H9 (cell line): ENCODE data around the gene ITCH. TPM values are rescaled to one million over a fixed set of nuclear protein-coding genes. Genes with fewer than 3 reads are reported as not detected.
"Not testable (repeated sequence)": the region's sequence is repeated elsewhere in the genome, so short reads cannot be mapped to it uniquely, and the experiment has no call there.

Experiments
- DNase-seq: peaks from one replicate; pipeline ENCODE4 v3.0.0-alpha.2; 2017
- H2AFZ ChIP-seq: one replicate; pipeline ENCODE4 v1.6.1; 2013; ENCODE audit warnings: mild to moderate bottlenecking, low read length, control low read depth, moderate library complexity
- H2AK5ac ChIP-seq: 2 replicates; pipeline ENCODE4 v1.6.1; 2013; ENCODE audit warnings: low read length, control low read depth, mixed read lengths; ENCODE audit not compliant: insufficient read length
- H2BK120ac ChIP-seq: one replicate; pipeline ENCODE4 v1.6.1; 2013; ENCODE audit warnings: low read depth, mild to moderate bottlenecking, low read length, control low read depth, inconsistent platforms; ENCODE audit not compliant: poor library complexity, severe bottlenecking
- H2BK12ac ChIP-seq: 2 replicates; pipeline ENCODE4 v1.6.1; 2013; ENCODE audit warnings: low read length, control low read depth, mixed read lengths, low read depth; ENCODE audit not compliant: insufficient read length
- H2BK15ac ChIP-seq: 2 replicates; pipeline ENCODE4 v1.6.1; 2013; ENCODE audit warnings: low read depth, low read length, control low read depth
- H2BK20ac ChIP-seq: one replicate; pipeline ENCODE4 v1.6.1; 2013; ENCODE audit warnings: low read depth, mild to moderate bottlenecking, low read length, control low read depth, inconsistent platforms; ENCODE audit not compliant: poor library complexity, severe bottlenecking
- H2BK5ac ChIP-seq: 2 replicates; pipeline ENCODE4 v1.6.1; 2013; ENCODE audit warnings: low read length, control low read depth, mixed read lengths; ENCODE audit not compliant: insufficient read length
- H3K14ac ChIP-seq: 2 replicates; pipeline ENCODE4 v1.6.1; 2013; ENCODE audit warnings: low read length, control low read depth; ENCODE audit not compliant: insufficient read depth
- H3K18ac ChIP-seq: 2 replicates; pipeline ENCODE4 v1.6.1; 2013; ENCODE audit warnings: low read depth, mild to moderate bottlenecking, mixed read lengths, low read length, control low read depth; ENCODE audit not compliant: insufficient read length
- H3K23ac ChIP-seq: 2 replicates; pipeline ENCODE4 v1.6.1; 2013; ENCODE audit warnings: low read length, control low read depth, mixed read lengths, low read depth; ENCODE audit not compliant: insufficient read length
- H3K23me2 ChIP-seq: 2 replicates; pipeline ENCODE4 v1.6.1; 2013; ENCODE audit warnings: low read depth, mild to moderate bottlenecking, mixed read lengths, low read length, control low read depth; ENCODE audit not compliant: insufficient read length, poor library complexity, severe bottlenecking
- H3K27ac ChIP-seq: 2 replicates; pipeline ENCODE4 v1.5.1; 2013; ENCODE audit warnings: low read length, control low read depth, mixed read lengths, low read depth; ENCODE audit not compliant: insufficient read length
- H3K27me3 ChIP-seq: 2 replicates; pipeline ENCODE4 v1.6.1; 2013; ENCODE audit warnings: low read length, control low read depth, inconsistent platforms; ENCODE audit not compliant: insufficient read depth
- H3K4ac ChIP-seq: 2 replicates; pipeline ENCODE4 v1.6.1; 2013; ENCODE audit warnings: low read depth, mild to moderate bottlenecking, control low read depth, inconsistent platforms, low read length, moderate library complexity
- H3K4me1 ChIP-seq: 2 replicates; pipeline ENCODE4 v1.6.1; 2013; ENCODE audit warnings: low read length, control low read depth, inconsistent platforms; ENCODE audit not compliant: insufficient read depth
- H3K4me2 ChIP-seq: 2 replicates; pipeline ENCODE4 v1.6.1; 2013; ENCODE audit warnings: low read length, control low read depth, mixed read lengths; ENCODE audit not compliant: insufficient read length, insufficient read depth
- H3K56ac ChIP-seq: 2 replicates; pipeline ENCODE4 v1.6.1; 2013; ENCODE audit warnings: low read depth, mild to moderate bottlenecking, mixed read lengths, low read length, control low read depth; ENCODE audit not compliant: insufficient read length
- H3K79me1 ChIP-seq: 2 replicates; pipeline ENCODE4 v1.6.1; 2013; ENCODE audit warnings: low read depth, mild to moderate bottlenecking, moderate library complexity, low read length, control low read depth, inconsistent platforms; ENCODE audit not compliant: insufficient read depth, poor library complexity, severe bottlenecking
- H3K79me2 ChIP-seq: 2 replicates; pipeline ENCODE4 v1.6.1; 2013; ENCODE audit warnings: low read length, control low read depth, inconsistent platforms; ENCODE audit not compliant: insufficient read depth
- H3K9ac ChIP-seq: 2 replicates; pipeline ENCODE4 v1.6.1; 2013; ENCODE audit warnings: low read length, control low read depth, mixed read lengths; ENCODE audit not compliant: insufficient read length; ENCODE audit errors: extremely low read depth
- H3K9me3 ChIP-seq: one replicate; pipeline ENCODE4 v1.6.1; 2013; ENCODE audit warnings: low read depth, low read length, inconsistent platforms; ENCODE audit not compliant: control insufficient read depth
- H3T11ph ChIP-seq: one replicate; pipeline ENCODE4 v1.6.1; 2013; ENCODE audit warnings: mild to moderate bottlenecking, low read length, control low read depth, inconsistent platforms
- H4K20me1 ChIP-seq: one replicate; pipeline ENCODE4 v1.6.1; 2013; ENCODE audit not compliant: control insufficient read depth, insufficient read length, insufficient read depth
- H4K5ac ChIP-seq: 2 replicates; pipeline ENCODE4 v1.6.1; 2013; ENCODE audit warnings: low read depth, mild to moderate bottlenecking, mixed read lengths, low read length, control low read depth; ENCODE audit not compliant: insufficient read length
- H4K8ac ChIP-seq: replicated peaks from 2 replicates; pipeline ENCODE4 v1.6.1; 2013; ENCODE audit warnings: low read length, control low read depth, mixed read lengths, low read depth; ENCODE audit not compliant: insufficient read length
- H4K91ac ChIP-seq: 2 replicates; pipeline ENCODE4 v1.6.1; 2013; ENCODE audit warnings: low read depth, mild to moderate bottlenecking, moderate library complexity, mixed read lengths, low read length, control low read depth; ENCODE audit not compliant: insufficient read length
- H3K27ac Mint-ChIP-seq, 3 experiments: 2 replicates in 2 of 3; 3 replicates in 1 of 3; pipeline ENCODE4 v1.8.0; 2020 to 2021; ENCODE audit warnings: mixed read lengths in 3 of 3, mild to moderate bottlenecking in 1 of 3, moderate library complexity in 1 of 3
- H3K27me3 Mint-ChIP-seq: 2 replicates; pipeline ENCODE4 v1.8.0; 2021; ENCODE audit warnings: low read depth, mild to moderate bottlenecking, moderate library complexity, mixed read lengths
- H3K36me3 Mint-ChIP-seq, 3 experiments: 2 replicates in 2 of 3; 3 replicates in 1 of 3; pipeline ENCODE4 v1.8.0; 2020 to 2021; ENCODE audit warnings: low read depth in 3 of 3, mixed read lengths in 3 of 3; ENCODE audit not compliant: insufficient read depth in 1 of 3
- H3K4me1 Mint-ChIP-seq, 2 experiments: 2 replicates each; pipeline ENCODE4 v1.8.0; 2020; ENCODE audit warnings: mixed read lengths in 2 of 2
- H3K4me3 Mint-ChIP-seq, 2 experiments: 2 replicates in 1 of 2; 3 replicates in 1 of 2; pipeline ENCODE4 v1.8.0; 2020 to 2021; ENCODE audit warnings: mild to moderate bottlenecking in 2 of 2, mixed read lengths in 2 of 2, moderate library complexity in 1 of 2
- H3K9me3 Mint-ChIP-seq, 2 experiments: 2 replicates in 1 of 2; 3 replicates in 1 of 2; pipeline ENCODE4 v1.8.0; 2020; ENCODE audit warnings: mild to moderate bottlenecking in 2 of 2, mixed read lengths in 2 of 2, moderate library complexity in 1 of 2
- WGBS: extraction: QIAGEN DNeasy Blood & Tissue Kit; methylation state at CpG from one replicate; pipeline ENCODE4 v1.1.7; 2013; ENCODE audit warnings: missing lambda C conversion rate, low lambda C conversion rate, mixed read lengths; ENCODE audit not compliant: insufficient read length; ENCODE audit errors: extremely low coverage; 5-methylcytosine and 5-hydroxymethylcytosine counted together
- total RNA-seq: library from RNA; stranded (reverse); gene quantifications from 2 replicates; pipeline ENCODE4 v1.2.1, GENCODE V29; 2021
- TF ChIP-seq, protein P1 (sequence below): fragments of 200-600 bp; sonication (generic); conservative IDR thresholded peaks from 3 replicates; pipeline ENCODE4 v1.8.0; 2021; ENCODE audit warnings: antibody characterized with exemption, mild to moderate bottlenecking

The ITCH gene
- total RNA-seq, 1 experiment from 2014 or later: 55.9 TPM

DNA sequence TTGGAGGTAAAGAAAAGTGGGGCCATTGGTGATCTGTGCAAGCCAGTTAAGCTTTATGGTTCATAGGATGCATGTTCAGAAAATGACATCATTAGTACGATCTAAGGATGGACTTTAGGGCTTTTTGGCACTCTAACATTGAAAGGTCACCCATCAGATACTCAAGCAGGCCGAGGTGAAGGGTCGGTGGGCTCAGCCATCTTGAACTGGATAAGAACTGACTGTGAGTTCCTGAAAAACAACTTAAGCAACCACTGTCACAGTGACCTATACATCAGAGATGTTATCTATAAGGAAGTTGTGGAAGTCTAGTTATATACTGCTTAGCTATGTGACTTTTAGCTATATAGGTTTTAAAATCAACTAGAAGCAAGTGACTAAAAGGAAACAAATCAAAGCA lies 13.0 kb upstream of the ITCH start:
- no CpG with 5 or more reads among the region's 3 CpGs for WGBS
- no peak overlapping the region for H3K4me3 Mint-ChIP-seq
- H3T11ph ChIP-seq: no peak overlapping the region
- no peak overlapping the region for H2AK5ac ChIP-seq
- no peak overlapping the region for H3K23ac ChIP-seq
- H2BK15ac ChIP-seq: no peak overlapping the region
- H3K56ac ChIP-seq: no peak overlapping the region
- no peak overlapping the region for H4K5ac ChIP-seq
- no peak overlapping the region for H2BK120ac ChIP-seq
- peaks cover 8 to 10% of the 10 kb centered on the region in 2 experiments for H3K4me1 Mint-ChIP-seq
- no peak overlapping the region for H3K14ac ChIP-seq
- H2BK20ac ChIP-seq: no peak overlapping the region
- H3K4me2 ChIP-seq: no peak overlapping the region
- no peaks in the 10 kb centered on the region for H3K27me3 Mint-ChIP-seq
- no peak overlapping the region for H2BK12ac ChIP-seq
- no peaks in the 10 kb centered on the region for H3K23me2 ChIP-seq
- no peak overlapping the region for H2BK5ac ChIP-seq
- H4K20me1 ChIP-seq: no peaks in the 10 kb centered on the region
- H3K36me3 Mint-ChIP-seq: no peaks in the 10 kb centered on the region
- no peaks in the 10 kb centered on the region for H3K79me1 ChIP-seq
- H2AFZ ChIP-seq: no peak overlapping the region
- DNase-seq: no peak
- H3K27ac Mint-ChIP-seq: no peak overlapping the region; a peak in 1 of 7 replicates
- H3K9me3 Mint-ChIP-seq: no peaks in the 10 kb centered on the region
- TF ChIP-seq, protein P1, sequence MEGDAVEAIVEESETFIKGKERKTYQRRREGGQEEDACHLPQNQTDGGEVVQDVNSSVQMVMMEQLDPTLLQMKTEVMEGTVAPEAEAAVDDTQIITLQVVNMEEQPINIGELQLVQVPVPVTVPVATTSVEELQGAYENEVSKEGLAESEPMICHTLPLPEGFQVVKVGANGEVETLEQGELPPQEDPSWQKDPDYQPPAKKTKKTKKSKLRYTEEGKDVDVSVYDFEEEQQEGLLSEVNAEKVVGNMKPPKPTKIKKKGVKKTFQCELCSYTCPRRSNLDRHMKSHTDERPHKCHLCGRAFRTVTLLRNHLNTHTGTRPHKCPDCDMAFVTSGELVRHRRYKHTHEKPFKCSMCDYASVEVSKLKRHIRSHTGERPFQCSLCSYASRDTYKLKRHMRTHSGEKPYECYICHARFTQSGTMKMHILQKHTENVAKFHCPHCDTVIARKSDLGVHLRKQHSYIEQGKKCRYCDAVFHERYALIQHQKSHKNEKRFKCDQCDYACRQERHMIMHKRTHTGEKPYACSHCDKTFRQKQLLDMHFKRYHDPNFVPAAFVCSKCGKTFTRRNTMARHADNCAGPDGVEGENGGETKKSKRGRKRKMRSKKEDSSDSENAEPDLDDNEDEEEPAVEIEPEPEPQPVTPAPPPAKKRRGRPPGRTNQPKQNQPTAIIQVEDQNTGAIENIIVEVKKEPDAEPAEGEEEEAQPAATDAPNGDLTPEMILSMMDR: no peak
- H3K18ac ChIP-seq: no peak overlapping the region
- H3K9me3 ChIP-seq: no peaks in the 10 kb centered on the region
- no peak overlapping the region for H4K8ac ChIP-seq
- H3K4me1 ChIP-seq: no peaks in the 10 kb centered on the region
- H3K27ac ChIP-seq: no peak overlapping the region
- H4K91ac ChIP-seq: no peak overlapping the region
- no peaks in the 10 kb centered on the region for H3K27me3 ChIP-seq
- no peak overlapping the region for H3K4ac ChIP-seq
- no peaks in the 10 kb centered on the region for H3K79me2 ChIP-seq
- no peak overlapping the region for H3K9ac ChIP-seq

DNA sequence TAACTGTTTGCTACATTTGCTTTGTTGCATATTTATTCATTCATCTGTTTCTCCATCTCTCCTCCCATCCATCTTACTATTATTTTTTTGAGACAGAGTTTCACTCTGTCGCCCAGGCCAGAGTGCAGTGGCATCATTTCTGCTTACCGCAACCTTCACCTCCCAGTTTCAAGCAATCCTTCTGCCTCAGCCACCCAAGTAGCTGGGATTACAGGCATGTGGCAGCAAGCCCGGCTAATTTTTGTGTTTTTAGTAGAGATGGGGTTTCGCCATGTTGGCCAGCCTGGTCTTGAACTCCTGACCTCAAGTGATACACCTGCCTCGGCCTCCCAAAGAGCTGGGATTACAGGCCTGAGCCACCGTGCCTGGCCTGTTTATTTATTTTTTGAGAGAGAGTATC lies 9.6 kb upstream of the ITCH start:
- H2BK15ac ChIP-seq, H3K9me3 ChIP-seq, H3K27me3 ChIP-seq, H3K18ac ChIP-seq, H3K36me3 Mint-ChIP-seq, H3K79me1 ChIP-seq, H3K4ac ChIP-seq, DNase-seq, H4K91ac ChIP-seq, H3K56ac ChIP-seq, H3K23me2 ChIP-seq, H3K4me1 ChIP-seq, H3K9me3 Mint-ChIP-seq, H3K79me2 ChIP-seq, H3T11ph ChIP-seq, H2BK20ac ChIP-seq, H2BK5ac ChIP-seq, H4K8ac ChIP-seq, H4K5ac ChIP-seq, H2AK5ac ChIP-seq, H3K27me3 Mint-ChIP-seq, H3K9ac ChIP-seq, H3K27ac Mint-ChIP-seq, H3K27ac ChIP-seq, H2BK12ac ChIP-seq, H3K23ac ChIP-seq, H3K14ac ChIP-seq, H3K4me3 Mint-ChIP-seq, H3K4me1 Mint-ChIP-seq, H2AFZ ChIP-seq, H3K4me2 ChIP-seq, H2BK120ac ChIP-seq, H4K20me1 ChIP-seq: not testable (repeated sequence)
- no CpG with 5 or more reads among the region's 6 CpGs for WGBS
